ENCODE results near the gene TMEM9. TPM values are rescaled to one million over a fixed set of nuclear protein-coding genes. Genes with fewer than 3 reads are reported as not detected.

The TMEM9 gene
- total RNA-seq (2022; extraction: Qiagen RNA extraction; ENCODE audit: low read depth): 77.3 to 90.1 TPM (median 89.8 TPM) in 5 replicates

GRCh38 chr1:201154389-201155165 is at the start of gene TMEM9:
Gene TMEM9 (minus strand): TSS chr1:201154474. CDS start chr1:201153923, 551 bp downstream.

GRCh38 chr1:201190624-201191051 is 36.4 kb upstream of the TMEM9 start, which contains the start of gene IGFN1:
Gene IGFN1 (plus strand): TSS chr1:201190824. CDS start chr1:201193294, 2,470 bp downstream.

DNA sequence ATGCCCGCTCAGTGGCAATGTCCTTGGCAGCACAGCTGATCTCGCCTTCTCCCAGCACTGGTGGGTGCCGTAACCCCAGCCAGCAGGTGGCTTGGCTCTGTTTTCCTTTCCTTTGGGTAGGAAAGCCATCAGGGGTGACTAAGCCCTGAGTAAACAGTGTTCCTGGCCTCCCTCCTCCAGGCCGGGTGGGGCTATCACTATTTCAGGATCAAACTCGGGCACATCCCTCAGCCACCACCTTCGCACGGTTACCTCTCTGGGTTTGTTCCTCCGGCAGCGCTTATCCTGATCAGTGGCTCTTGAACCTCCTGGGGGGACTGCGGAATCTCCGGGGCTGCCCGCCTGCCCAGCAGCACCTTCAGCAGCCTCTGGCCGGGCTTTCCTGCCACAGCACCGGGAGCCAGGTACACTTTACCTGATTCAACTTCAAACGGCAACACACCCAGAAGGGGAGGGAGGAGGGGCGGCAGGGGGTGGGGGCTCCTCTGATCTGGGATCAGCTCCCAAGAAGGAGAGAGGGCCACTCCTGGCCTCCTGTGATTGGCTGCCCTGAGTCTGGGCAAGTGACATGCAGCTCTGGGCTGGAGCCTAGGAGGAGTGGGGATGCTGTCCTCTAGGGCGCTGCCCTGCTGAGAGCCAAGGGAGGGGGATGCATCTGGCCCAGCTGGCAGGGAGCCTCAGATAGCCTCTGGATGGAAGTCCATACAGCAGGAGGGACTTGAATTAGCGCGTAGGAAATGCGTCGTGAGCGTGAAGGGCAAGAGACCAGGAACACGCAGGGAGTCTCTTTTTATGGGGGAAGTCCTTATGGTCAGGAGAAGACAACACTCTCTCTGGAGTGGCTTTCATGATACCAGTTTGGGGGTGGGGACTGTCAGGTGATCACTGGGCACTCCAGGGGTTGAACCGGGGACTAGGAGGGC is 27.2 kb downstream of the TMEM9 start, which contains the start of gene ASCL5:
ASCL5 (minus strand) TSS at position 353 of the 923 bp plus-strand sequence. CDS start 11,812 bp downstream, outside the sequence.

GRCh38 chr1:201112173-201112731 is 42.0 kb downstream of the TMEM9 start, which contains the start of gene CACNA1S:
Gene CACNA1S (minus strand): TSS chr1:201112426. CDS start chr1:201112339, 87 bp downstream.

Other genes with a start within 250 kb of the TMEM9 start
- gene KIF21B, start 130.8 kb downstream of the TMEM9 start, total RNA-seq (2022; extraction: Qiagen RNA extraction; ENCODE audit: low read depth): 1.4 to 2.7 TPM (median 2.2 TPM) in 5 replicates
- not detected in 5 replicates for gene CACNA1S, start 42.0 kb downstream of the TMEM9 start, total RNA-seq (2022; extraction: Qiagen RNA extraction; ENCODE audit: low read depth)
- gene ASCL5, start 27.3 kb downstream of the TMEM9 start, total RNA-seq (2022; extraction: Qiagen RNA extraction; ENCODE audit: low read depth): 0.09 to 0.23 TPM (median 0.10 TPM) in 4 of 5 replicates, not detected in the other
- 0.45 to 0.91 TPM (median 0.64 TPM) in 5 replicates for gene IGFN1, start 36.4 kb upstream of the TMEM9 start, total RNA-seq (2022; extraction: Qiagen RNA extraction; ENCODE audit: low read depth)
- gene PKP1, start 129.0 kb upstream of the TMEM9 start, total RNA-seq (2022; extraction: Qiagen RNA extraction; ENCODE audit: low read depth): 0.02 to 0.07 TPM (median 0.05 TPM) in 4 of 5 replicates, not detected in the other
- 0.13 to 0.39 TPM in 2 of 5 replicates, not detected in the others for gene TNNT2, start 223.2 kb upstream of the TMEM9 start, total RNA-seq (2022; extraction: Qiagen RNA extraction; ENCODE audit: low read depth)
- gene LAD1, start 244.8 kb upstream of the TMEM9 start, total RNA-seq (2022; extraction: Qiagen RNA extraction; ENCODE audit: low read depth): 0.61 to 1.1 TPM (median 0.80 TPM) in 5 replicates

Data from A549 treated with GW870086 at 1 μM for 4 hours (cell line).